HepG2 (cell line): ENCODE data around the gene DCLK1.

Experiments used
- CREM ChIP-seq, 2 experiments: sonication (generic) in 1 of 2; formaldehyde crosslinking in 1 of 2; IDR thresholded peaks; 2 replicates each; pipeline versions ENCODE4 v1.4.0 to v1.6.1; 2016 to 2020; ENCODE audit warnings: antibody characterized with exemption in 1 of 2, mild to moderate bottlenecking in 1 of 2, missing genetic modification reagents in 1 of 2
- EP300 ChIP-seq, 3 experiments: sonication (generic) in 1 of 3; formaldehyde crosslinking in 1 of 3; IDR thresholded peaks; 2 replicates each; pipeline versions ENCODE4 v1.5.1 to v1.6.1; 2011 to 2020; ENCODE audit warnings: low read depth in 2 of 3, low read length in 2 of 3, borderline replicate concordance in 1 of 3, improper control_type of control experiment in 1 of 3, mild to moderate bottlenecking in 1 of 3, missing genetic modification reagents in 1 of 3, moderate library complexity in 1 of 3
- SMAD1 ChIP-seq: sonication (generic); formaldehyde crosslinking; IDR thresholded peaks from 2 replicates; pipeline ENCODE4 v1.4.0; 2020; ENCODE audit warnings: missing genetic modification reagents, low read depth, mild to moderate bottlenecking, borderline replicate concordance
- STAT5B ChIP-seq: sonication (generic); formaldehyde crosslinking; IDR thresholded peaks from 2 replicates; pipeline ENCODE4 v1.4.0; 2020; ENCODE audit warnings: missing genetic modification reagents
- TCF12 ChIP-seq, 2 experiments: fragments of 450-650 bp in 1 of 2; sonication (generic) in 1 of 2; formaldehyde crosslinking in 1 of 2; IDR thresholded peaks; 2 replicates each; pipeline versions ENCODE4 v1.6.1 to v1.8.0; 2017 to 2022; ENCODE audit warnings: antibody characterized with exemption in 1 of 2, mild to moderate bottlenecking in 1 of 2, missing genetic modification reagents in 1 of 2, moderate library complexity in 1 of 2
- TEAD2 ChIP-seq: sonication (generic); formaldehyde crosslinking; IDR thresholded peaks from 2 replicates; pipeline ENCODE4 v1.9.0; 2021; ENCODE audit warnings: missing genetic modification reagents
- ZFP36 ChIP-seq: fragments of 150-350 bp; IDR thresholded peaks from 2 replicates; pipeline ENCODE4 v1.6.1; 2018; ENCODE audit warnings: borderline replicate concordance, low read length, low read depth; ENCODE audit not compliant: partially characterized antibody
- ZMYM4 ChIP-seq: sonication (generic); formaldehyde crosslinking; IDR thresholded peaks from 2 replicates; pipeline ENCODE4 v1.8.1; 2023; ENCODE audit warnings: mild to moderate bottlenecking, missing genetic modification reagents
- ZNF317 ChIP-seq: sonication (generic); formaldehyde crosslinking; IDR thresholded peaks from 2 replicates; pipeline ENCODE4 v1.5.0; 2020; ENCODE audit warnings: mild to moderate bottlenecking, missing genetic modification reagents
- ZNF598 ChIP-seq: sonication (generic); formaldehyde crosslinking; IDR thresholded peaks from 2 replicates; pipeline ENCODE4 v1.5.1; 2020; ENCODE audit warnings: mild to moderate bottlenecking, missing genetic modification reagents, borderline replicate concordance
- ZNF644 ChIP-seq: IDR thresholded peaks from 2 replicates; pipeline ENCODE4 v1.6.1; 2016; ENCODE audit warnings: low read depth
- TF ChIP-seq, protein P1 (sequence below): sonication (generic); formaldehyde crosslinking; IDR thresholded peaks from 2 replicates; pipeline ENCODE4 v1.9.0; 2022; ENCODE audit warnings: missing genetic modification reagents, mild to moderate bottlenecking, borderline replicate concordance
- TF ChIP-seq, protein P2 (sequence below): sonication (generic); formaldehyde crosslinking; IDR thresholded peaks from 2 replicates; pipeline ENCODE4 v1.5.0; 2020; ENCODE audit warnings: mild to moderate bottlenecking, missing genetic modification reagents, moderate library complexity
- TF ChIP-seq, protein P3 (sequence below): IDR thresholded peaks from 2 replicates; pipeline ENCODE4 v1.6.1; 2012; ENCODE audit warnings: inconsistent platforms

DNA sequence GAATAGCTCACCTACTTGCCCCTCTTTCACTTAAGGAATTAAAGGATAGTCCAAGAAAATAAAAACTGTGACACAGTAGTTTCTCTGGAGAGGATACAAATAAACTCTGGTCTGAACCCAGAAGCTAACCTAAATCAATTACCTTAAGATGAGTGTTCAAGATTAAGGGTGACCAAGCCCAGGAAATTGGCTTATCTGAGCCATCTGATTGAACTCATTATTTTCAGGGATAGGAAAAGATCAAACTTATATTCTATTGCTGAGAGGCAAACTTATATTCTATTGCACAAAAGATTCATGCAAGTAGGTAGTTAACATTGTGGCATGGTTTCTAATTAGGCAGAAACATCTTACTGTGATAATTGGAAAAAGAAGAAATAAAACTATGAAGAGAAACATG lies 175.1 kb downstream of the DCLK1 start:
- TF ChIP-seq, protein P1, sequence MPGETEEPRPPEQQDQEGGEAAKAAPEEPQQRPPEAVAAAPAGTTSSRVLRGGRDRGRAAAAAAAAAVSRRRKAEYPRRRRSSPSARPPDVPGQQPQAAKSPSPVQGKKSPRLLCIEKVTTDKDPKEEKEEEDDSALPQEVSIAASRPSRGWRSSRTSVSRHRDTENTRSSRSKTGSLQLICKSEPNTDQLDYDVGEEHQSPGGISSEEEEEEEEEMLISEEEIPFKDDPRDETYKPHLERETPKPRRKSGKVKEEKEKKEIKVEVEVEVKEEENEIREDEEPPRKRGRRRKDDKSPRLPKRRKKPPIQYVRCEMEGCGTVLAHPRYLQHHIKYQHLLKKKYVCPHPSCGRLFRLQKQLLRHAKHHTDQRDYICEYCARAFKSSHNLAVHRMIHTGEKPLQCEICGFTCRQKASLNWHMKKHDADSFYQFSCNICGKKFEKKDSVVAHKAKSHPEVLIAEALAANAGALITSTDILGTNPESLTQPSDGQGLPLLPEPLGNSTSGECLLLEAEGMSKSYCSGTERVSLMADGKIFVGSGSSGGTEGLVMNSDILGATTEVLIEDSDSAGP = no peak
- no peak for TF ChIP-seq ZNF598 (CRISPR knock-in tag)
- TF ChIP-seq EP300 (IDR thresholded peaks at IDR 0.05; ENCODE audit: low read depth in 2 of 2, low read length in 2 of 2) = no peak
- no peak for TF ChIP-seq EP300 (CRISPR knock-in tag; IDR thresholded peaks at IDR 0.05; ENCODE audit: borderline replicate concordance)
- TF ChIP-seq STAT5B (CRISPR knock-in tag) = no peak
- TF ChIP-seq, protein P2, sequence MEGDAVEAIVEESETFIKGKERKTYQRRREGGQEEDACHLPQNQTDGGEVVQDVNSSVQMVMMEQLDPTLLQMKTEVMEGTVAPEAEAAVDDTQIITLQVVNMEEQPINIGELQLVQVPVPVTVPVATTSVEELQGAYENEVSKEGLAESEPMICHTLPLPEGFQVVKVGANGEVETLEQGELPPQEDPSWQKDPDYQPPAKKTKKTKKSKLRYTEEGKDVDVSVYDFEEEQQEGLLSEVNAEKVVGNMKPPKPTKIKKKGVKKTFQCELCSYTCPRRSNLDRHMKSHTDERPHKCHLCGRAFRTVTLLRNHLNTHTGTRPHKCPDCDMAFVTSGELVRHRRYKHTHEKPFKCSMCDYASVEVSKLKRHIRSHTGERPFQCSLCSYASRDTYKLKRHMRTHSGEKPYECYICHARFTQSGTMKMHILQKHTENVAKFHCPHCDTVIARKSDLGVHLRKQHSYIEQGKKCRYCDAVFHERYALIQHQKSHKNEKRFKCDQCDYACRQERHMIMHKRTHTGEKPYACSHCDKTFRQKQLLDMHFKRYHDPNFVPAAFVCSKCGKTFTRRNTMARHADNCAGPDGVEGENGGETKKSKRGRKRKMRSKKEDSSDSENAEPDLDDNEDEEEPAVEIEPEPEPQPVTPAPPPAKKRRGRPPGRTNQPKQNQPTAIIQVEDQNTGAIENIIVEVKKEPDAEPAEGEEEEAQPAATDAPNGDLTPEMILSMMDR (CRISPR knock-in tag) = no peak
- TF ChIP-seq, protein P3, sequence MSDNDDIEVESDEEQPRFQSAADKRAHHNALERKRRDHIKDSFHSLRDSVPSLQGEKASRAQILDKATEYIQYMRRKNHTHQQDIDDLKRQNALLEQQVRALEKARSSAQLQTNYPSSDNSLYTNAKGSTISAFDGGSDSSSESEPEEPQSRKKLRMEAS = no peak
- TF ChIP-seq ZFP36 = no peak
- no peak for TF ChIP-seq TCF12 (IDR thresholded peaks at IDR 0.05)
- TF ChIP-seq TCF12 (CRISPR knock-in tag; IDR thresholded peaks at IDR 0.05) = no peak
- no peak for TF ChIP-seq ZNF317
- no peak for TF ChIP-seq CREM (IDR thresholded peaks at IDR 0.05)
- TF ChIP-seq CREM (CRISPR knock-in tag; IDR thresholded peaks at IDR 0.05) = no peak
- no peak for TF ChIP-seq ZMYM4 (CRISPR knock-in tag)
- no peak for TF ChIP-seq ZNF644 (CRISPR knock-in tag)
- no peak for TF ChIP-seq SMAD1 (CRISPR knock-in tag)
- TF ChIP-seq TEAD2 (CRISPR knock-in tag) = no peak
